ENCODE measurements around the gene RASA3.

DNA sequence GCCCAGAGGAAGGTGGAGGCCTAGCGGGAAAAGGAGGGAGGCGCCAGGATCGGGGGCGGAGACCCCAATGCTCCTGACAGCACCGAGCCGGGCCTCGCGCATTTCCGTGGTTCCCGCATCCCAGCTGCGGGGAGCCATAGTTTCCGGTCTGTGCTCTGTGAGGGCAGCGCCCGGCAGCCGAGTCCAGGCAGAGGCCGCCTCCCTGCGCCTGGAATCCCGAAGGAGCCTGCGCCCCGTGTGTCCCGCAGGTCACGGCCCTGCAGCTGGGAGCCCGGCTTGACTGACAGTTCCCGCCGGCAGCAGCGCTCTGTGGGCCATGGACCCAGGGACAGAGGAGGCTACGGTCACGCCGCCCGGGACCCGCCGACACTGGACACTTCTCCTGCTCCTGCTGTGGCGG lies 84.0 kb downstream of the RASA3 start:
- TF ChIP-seq JUND (IDR thresholded peaks at IDR 0.05; ENCODE audit: low read length) (no peak), POLR2AphosphoS5 (IDR thresholded peaks at IDR 0.05; ENCODE audit: low read depth, low read length) (no peak), YY1 (IDR thresholded peaks at IDR 0.05; ENCODE audit: low read depth, low read length) (no peak), EP300 (IDR thresholded peaks at IDR 0.05; ENCODE audit: borderline replicate concordance in 1 of 2, low read depth in 2 of 2, low read length in 2 of 2) (no peak), SP4 (IDR thresholded peaks at IDR 0.05; ENCODE audit: low read length) (no peak), ZNF274 (IDR thresholded peaks at IDR 0.05; ENCODE audit: borderline replicate concordance, extremely low read depth, low read length) (no peak), POLR2A (IDR thresholded peaks at IDR 0.05; ENCODE audit: control extremely low read depth in 1 of 2, low read depth in 2 of 2, low read length in 2 of 2) (no peak), TCF12 (IDR thresholded peaks at IDR 0.05; ENCODE audit: low read depth, low read length) (no peak), RAD21 (IDR thresholded peaks at IDR 0.05 in 1 of 2, conservative IDR thresholded peaks at IDR 0.05 in 1 of 2; ENCODE audit: low read depth in 2 of 2, low read length in 2 of 2) (no peak), CHD2 (IDR thresholded peaks at IDR 0.05; ENCODE audit: low read length) (no peak), CREB1 (IDR thresholded peaks at IDR 0.05) (no peak), MAFK (IDR thresholded peaks at IDR 0.05; ENCODE audit: low read depth, low read length) (no peak)
- TF ChIP-seq, protein P1, sequence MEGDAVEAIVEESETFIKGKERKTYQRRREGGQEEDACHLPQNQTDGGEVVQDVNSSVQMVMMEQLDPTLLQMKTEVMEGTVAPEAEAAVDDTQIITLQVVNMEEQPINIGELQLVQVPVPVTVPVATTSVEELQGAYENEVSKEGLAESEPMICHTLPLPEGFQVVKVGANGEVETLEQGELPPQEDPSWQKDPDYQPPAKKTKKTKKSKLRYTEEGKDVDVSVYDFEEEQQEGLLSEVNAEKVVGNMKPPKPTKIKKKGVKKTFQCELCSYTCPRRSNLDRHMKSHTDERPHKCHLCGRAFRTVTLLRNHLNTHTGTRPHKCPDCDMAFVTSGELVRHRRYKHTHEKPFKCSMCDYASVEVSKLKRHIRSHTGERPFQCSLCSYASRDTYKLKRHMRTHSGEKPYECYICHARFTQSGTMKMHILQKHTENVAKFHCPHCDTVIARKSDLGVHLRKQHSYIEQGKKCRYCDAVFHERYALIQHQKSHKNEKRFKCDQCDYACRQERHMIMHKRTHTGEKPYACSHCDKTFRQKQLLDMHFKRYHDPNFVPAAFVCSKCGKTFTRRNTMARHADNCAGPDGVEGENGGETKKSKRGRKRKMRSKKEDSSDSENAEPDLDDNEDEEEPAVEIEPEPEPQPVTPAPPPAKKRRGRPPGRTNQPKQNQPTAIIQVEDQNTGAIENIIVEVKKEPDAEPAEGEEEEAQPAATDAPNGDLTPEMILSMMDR (IDR thresholded peaks at IDR 0.05; ENCODE audit: control extremely low read depth in 1 of 3, insufficient read depth in 1 of 3, low read depth in 1 of 3, low read length in 3 of 3), result no peak
- TF ChIP-seq, protein P2, sequence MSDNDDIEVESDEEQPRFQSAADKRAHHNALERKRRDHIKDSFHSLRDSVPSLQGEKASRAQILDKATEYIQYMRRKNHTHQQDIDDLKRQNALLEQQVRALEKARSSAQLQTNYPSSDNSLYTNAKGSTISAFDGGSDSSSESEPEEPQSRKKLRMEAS (IDR thresholded peaks at IDR 0.05), result no peak
